ENCODE results near the gene UQCRC2.
"Not testable (repeated sequence)": the region's sequence is repeated elsewhere in the genome, so short reads cannot be mapped to it uniquely, and the experiment has no call there.

Gene UQCRC2

DNA sequence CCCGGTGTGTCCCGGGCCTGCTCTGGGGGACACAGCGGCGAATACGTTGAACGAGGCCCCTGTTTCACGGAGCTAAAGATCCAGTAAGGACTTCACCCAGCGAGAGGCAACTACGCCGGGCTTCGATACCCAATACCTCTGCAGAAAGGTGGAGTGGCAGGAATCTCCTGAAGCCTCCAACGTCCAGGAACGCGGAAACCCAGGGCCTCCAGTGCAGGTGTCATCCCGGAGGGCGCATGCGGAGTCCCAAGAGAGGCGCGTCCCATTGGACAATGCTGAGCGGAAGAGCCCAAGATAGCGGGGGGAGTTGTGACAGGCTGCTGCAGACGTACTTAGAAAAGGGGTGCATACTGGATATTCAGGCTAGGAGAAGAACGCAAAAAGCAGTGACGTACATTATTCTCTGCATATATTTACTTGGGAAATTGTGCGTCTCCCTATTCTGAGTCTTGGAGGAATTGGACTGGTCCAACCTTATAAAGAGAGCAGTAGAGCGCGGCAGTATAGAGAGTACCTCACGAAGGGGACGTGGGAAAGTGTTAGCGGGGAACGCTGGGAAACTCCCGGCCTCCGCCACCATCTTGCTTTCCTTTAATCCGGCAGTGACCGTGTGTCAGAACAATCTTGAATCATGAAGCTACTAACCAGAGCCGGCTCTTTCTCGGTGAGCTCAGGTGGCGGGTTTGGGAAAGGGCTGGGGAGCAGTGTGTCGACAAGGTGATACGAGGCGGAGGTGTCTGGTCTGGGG is at the start of gene UQCRC2:
TSS of gene UQCRC2 (plus strand) at position 569 of the 748 bp plus-strand sequence. CDS start at position 632, 63 bp downstream.
- H3K36me3 ChIP-seq (ENCODE audit: insufficient read depth, low read depth, low read length): peaks cover 20% of the 10 kb centered on the region
- 0 out of 2 replicates have a peak, but pooled peaks cover 4% of the 10 kb centered on the region for H3K4me1 ChIP-seq (ENCODE audit: insufficient read depth, low read length)
- no peaks in the 10 kb centered on the region for H3K27me3 ChIP-seq (ENCODE audit: insufficient read depth, low read length)
- H3K9ac ChIP-seq (ENCODE audit: low read depth, low read length): peak within 1 kb of the TSS; percentile 93
- peak within 1 kb of the TSS; percentile 77 for H3K27ac ChIP-seq (ENCODE audit: low read length)
- no peaks in the 10 kb centered on the region for H3K9me3 ChIP-seq (ENCODE audit: insufficient read depth, low read depth, low read length)
- peak within 1 kb of the TSS; percentile 95 for H3K4me3 ChIP-seq (ENCODE audit: low read length)

DNA sequence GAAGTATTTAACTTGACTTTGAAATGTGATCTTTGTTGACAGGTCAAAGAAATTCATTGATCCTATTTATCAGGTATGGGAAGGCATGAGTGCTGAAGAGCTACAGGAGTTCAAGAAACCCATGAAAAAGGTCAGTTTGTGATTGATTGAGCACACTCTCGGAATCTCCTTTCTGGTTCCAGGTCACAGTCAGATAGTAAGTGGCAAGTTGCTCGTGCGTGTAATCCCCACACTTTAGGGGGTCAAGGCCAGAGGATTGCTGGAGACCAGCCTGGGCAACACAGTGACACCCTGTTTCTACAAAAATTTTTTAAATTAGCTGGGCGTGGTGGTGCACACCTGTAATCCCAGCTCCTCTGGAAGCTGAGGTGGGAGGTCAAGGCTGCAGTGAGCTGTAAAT is 20.5 kb upstream of the UQCRC2 start:
- not testable (repeated sequence) for H3K9me3 ChIP-seq (ENCODE audit: insufficient read depth, low read depth, low read length); H3K36me3 ChIP-seq (ENCODE audit: insufficient read depth, low read depth, low read length); H3K4me3 ChIP-seq (ENCODE audit: low read length); H3K27me3 ChIP-seq (ENCODE audit: insufficient read depth, low read length); H3K27ac ChIP-seq (ENCODE audit: low read length); H3K4me1 ChIP-seq (ENCODE audit: insufficient read depth, low read length); H3K9ac ChIP-seq (ENCODE audit: low read depth, low read length)

DNA sequence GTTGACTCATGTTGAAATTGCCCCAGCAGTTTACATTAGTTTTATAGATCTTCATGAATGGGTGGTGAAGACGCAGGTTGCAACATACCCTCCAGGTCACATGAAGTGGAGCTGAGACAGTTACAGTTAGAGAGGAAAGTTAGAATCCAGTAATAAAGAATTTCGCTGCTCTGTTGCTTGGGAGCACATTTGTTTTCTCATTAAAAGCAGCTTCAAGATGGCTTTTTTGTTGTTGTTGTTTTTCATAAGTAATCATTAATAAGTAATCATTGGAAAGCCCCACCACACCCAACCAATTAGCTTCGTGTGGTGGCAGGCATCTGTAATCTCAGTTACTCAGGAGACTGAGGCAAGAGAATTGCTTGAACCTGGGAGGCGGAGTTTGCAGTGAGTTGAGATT is 19.8 kb upstream of the UQCRC2 start:
- not testable (repeated sequence) for H3K27me3 ChIP-seq (ENCODE audit: insufficient read depth, low read length); H3K9me3 ChIP-seq (ENCODE audit: insufficient read depth, low read depth, low read length); H3K9ac ChIP-seq (ENCODE audit: low read depth, low read length); H3K4me1 ChIP-seq (ENCODE audit: insufficient read depth, low read length); H3K27ac ChIP-seq (ENCODE audit: low read length); H3K36me3 ChIP-seq (ENCODE audit: insufficient read depth, low read depth, low read length); H3K4me3 ChIP-seq (ENCODE audit: low read length)

GRCh38 chr16:21933790-21934189 is 19.4 kb upstream of the UQCRC2 start:
- not testable (repeated sequence) for H3K27me3 ChIP-seq (ENCODE audit: insufficient read depth, low read length); H3K36me3 ChIP-seq (ENCODE audit: insufficient read depth, low read depth, low read length); H3K9ac ChIP-seq (ENCODE audit: low read depth, low read length); H3K27ac ChIP-seq (ENCODE audit: low read length); H3K9me3 ChIP-seq (ENCODE audit: insufficient read depth, low read depth, low read length); H3K4me3 ChIP-seq (ENCODE audit: low read length); H3K4me1 ChIP-seq (ENCODE audit: insufficient read depth, low read length)

GRCh38 chr16:21936216-21936615 is 16.9 kb upstream of the UQCRC2 start:
- not testable (repeated sequence) for H3K9ac ChIP-seq (ENCODE audit: low read depth, low read length); H3K9me3 ChIP-seq (ENCODE audit: insufficient read depth, low read depth, low read length); H3K27ac ChIP-seq (ENCODE audit: low read length); H3K36me3 ChIP-seq (ENCODE audit: insufficient read depth, low read depth, low read length); H3K4me1 ChIP-seq (ENCODE audit: insufficient read depth, low read length); H3K4me3 ChIP-seq (ENCODE audit: low read length)
- H3K27me3 ChIP-seq (ENCODE audit: insufficient read depth, low read length): 0 out of 2 replicates have a peak, but pooled peaks cover 13% of the 10 kb centered on the region

- H3K4me1 ChIP-seq (ENCODE audit: insufficient read depth, low read length): no peaks in the 10 kb centered on the region
- H3K4me3 ChIP-seq (ENCODE audit: low read length): no peak overlapping the region
- no peak overlapping the region for H3K27ac ChIP-seq (ENCODE audit: low read length)
- no peak overlapping the region for H3K9ac ChIP-seq (ENCODE audit: low read depth, low read length)
- 0 out of 2 replicates have a peak, but pooled peaks cover 13% of the 10 kb centered on the region for H3K27me3 ChIP-seq (ENCODE audit: insufficient read depth, low read length)
- H3K9me3 ChIP-seq (ENCODE audit: insufficient read depth, low read depth, low read length): no peaks in the 10 kb centered on the region
- H3K36me3 ChIP-seq (ENCODE audit: insufficient read depth, low read depth, low read length): no peaks in the 10 kb centered on the region
Observed at GRCh38 chr16:21937336-21937829, 15.8 kb upstream of the UQCRC2 start.

- peaks cover 21% of the 10 kb centered on the region; the same call in 1 of the 2 replicates for H3K27me3 ChIP-seq (ENCODE audit: insufficient read depth, low read length)
- no peaks in the 10 kb centered on the region for H3K36me3 ChIP-seq (ENCODE audit: insufficient read depth, low read depth, low read length)
- H3K27ac ChIP-seq (ENCODE audit: low read length): no peak overlapping the region
- H3K9ac ChIP-seq (ENCODE audit: low read depth, low read length): no peak overlapping the region
- no peak overlapping the region for H3K4me3 ChIP-seq (ENCODE audit: low read length)
- H3K4me1 ChIP-seq (ENCODE audit: insufficient read depth, low read length): no peaks in the 10 kb centered on the region
- no peaks in the 10 kb centered on the region for H3K9me3 ChIP-seq (ENCODE audit: insufficient read depth, low read depth, low read length)
Observed at GRCh38 chr16:21940570-21940969, 12.6 kb upstream of the UQCRC2 start.

- Histone ChIP-seq H3K9me3 (ENCODE audit: insufficient read depth, low read depth, low read length) (no peaks in the 10 kb centered on the region), H3K4me3 (ENCODE audit: low read length) (no peak overlapping the region), H3K9ac (ENCODE audit: low read depth, low read length) (no peak overlapping the region), H3K27me3 (ENCODE audit: insufficient read depth, low read length) (peaks cover 25% of the 10 kb centered on the region; the same call in 1 of the 2 replicates), H3K36me3 (ENCODE audit: insufficient read depth, low read depth, low read length) (no peaks in the 10 kb centered on the region), H3K4me1 (ENCODE audit: insufficient read depth, low read length) (no peaks in the 10 kb centered on the region), H3K27ac (ENCODE audit: low read length) (no peak overlapping the region)
Observed at GRCh38 chr16:21943571-21943970, 9.6 kb upstream of the UQCRC2 start.

DNA sequence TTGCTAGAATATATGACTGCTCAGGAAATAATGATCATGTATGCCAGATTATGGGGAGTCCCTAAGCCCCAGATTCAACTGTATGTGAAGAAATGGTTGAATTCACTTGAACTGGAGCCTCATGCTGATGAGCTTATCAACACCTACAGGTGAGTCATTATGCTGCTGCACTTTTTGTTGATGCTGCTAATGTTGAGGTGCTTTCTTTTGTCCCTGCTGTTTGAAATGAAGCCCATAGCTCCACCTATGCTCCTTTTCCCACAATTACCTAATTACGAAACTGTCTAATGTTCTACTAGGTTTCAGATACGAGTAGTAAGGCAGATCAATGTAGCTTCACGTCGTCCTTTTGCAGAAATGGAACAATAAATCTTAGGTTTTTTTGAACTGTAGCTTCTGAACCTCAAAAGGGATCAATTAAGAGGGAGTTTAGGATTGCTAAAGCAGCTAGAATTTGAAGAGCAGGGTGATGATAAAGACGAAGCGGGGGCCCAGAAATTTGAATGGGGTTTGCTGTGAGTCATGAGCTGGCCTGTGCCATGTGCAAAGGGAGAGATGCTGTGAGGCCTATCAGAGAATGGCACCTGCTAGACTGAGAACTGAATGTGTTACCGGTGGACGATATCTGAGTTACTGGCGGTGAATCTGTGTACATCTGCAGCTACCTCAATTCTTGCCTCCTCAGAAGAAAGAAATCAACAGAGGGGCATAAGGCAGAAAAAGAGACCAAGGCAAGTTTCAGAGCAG is 6.1 kb upstream of the UQCRC2 start:
- Histone ChIP-seq H3K27me3 (ENCODE audit: insufficient read depth, low read length) (peaks cover 15% of the 10 kb centered on the region; the same call in 1 of the 2 replicates), H3K27ac (ENCODE audit: low read length) (no peak overlapping the region), H3K9ac (ENCODE audit: low read depth, low read length) (no peak overlapping the region; the same call in 1 of the 2 replicates), H3K4me3 (ENCODE audit: low read length) (no peak overlapping the region), H3K4me1 (ENCODE audit: insufficient read depth, low read length) (no peaks in the 10 kb centered on the region), H3K9me3 (ENCODE audit: insufficient read depth, low read depth, low read length) (no peaks in the 10 kb centered on the region), H3K36me3 (ENCODE audit: insufficient read depth, low read depth, low read length) (no peaks in the 10 kb centered on the region)

DNA sequence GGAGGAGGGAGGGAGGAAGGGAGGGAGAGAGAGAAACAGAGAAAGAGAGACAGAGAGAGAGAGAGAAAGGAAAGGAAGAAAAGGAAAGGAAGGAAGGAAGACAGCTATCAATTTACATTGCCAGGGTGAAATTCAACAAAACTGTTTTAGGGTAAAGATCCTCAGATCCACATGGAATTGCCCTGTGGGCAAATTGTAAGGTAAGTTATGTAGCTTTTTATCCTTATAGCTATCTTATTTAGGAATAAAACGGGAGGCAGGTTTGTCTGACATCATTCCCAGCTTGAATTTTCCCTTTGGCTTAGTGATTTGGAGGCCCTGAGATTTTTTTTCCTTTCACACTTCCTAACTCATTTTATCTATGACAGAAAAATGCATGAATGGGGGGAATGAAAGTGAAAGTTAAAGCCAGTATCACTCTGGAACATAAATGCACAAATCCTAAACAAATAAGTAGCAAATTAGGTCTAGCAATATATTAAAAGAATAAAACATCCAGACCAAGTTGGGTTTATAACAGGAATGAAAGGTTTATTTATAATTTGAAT is 3.4 kb upstream of the UQCRC2 start:
- H3K27me3 ChIP-seq (ENCODE audit: insufficient read depth, low read length): 0 out of 2 replicates have a peak, but pooled peaks cover 7% of the 10 kb centered on the region
- H3K9ac ChIP-seq (ENCODE audit: low read depth, low read length): no peak overlapping the region
- no peak overlapping the region for H3K4me3 ChIP-seq (ENCODE audit: low read length)
- 0 out of 2 replicates have a peak, but pooled peaks cover 4% of the 10 kb centered on the region for H3K4me1 ChIP-seq (ENCODE audit: insufficient read depth, low read length)
- H3K36me3 ChIP-seq (ENCODE audit: insufficient read depth, low read depth, low read length): no peaks in the 10 kb centered on the region
- no peak overlapping the region for H3K27ac ChIP-seq (ENCODE audit: low read length)
- no peaks in the 10 kb centered on the region for H3K9me3 ChIP-seq (ENCODE audit: insufficient read depth, low read depth, low read length)

- Histone ChIP-seq H3K27me3 (ENCODE audit: insufficient read depth, low read length) (0 out of 2 replicates have a peak, but pooled peaks cover 7% of the 10 kb centered on the region), H3K36me3 (ENCODE audit: insufficient read depth, low read depth, low read length) (0 out of 2 replicates have a peak, but pooled peaks cover under 1% of the 10 kb centered on the region), H3K9me3 (ENCODE audit: insufficient read depth, low read depth, low read length) (no peaks in the 10 kb centered on the region), H3K4me1 (ENCODE audit: insufficient read depth, low read length) (0 out of 2 replicates have a peak, but pooled peaks cover 4% of the 10 kb centered on the region), H3K9ac (ENCODE audit: low read depth, low read length) (no peak overlapping the region), H3K4me3 (ENCODE audit: low read length) (no peak overlapping the region), H3K27ac (ENCODE audit: low read length) (no peak overlapping the region)
Observed at GRCh38 chr16:21950782-21951521, 2.2 kb upstream of the UQCRC2 start.
